HFF-Myc (cell line): Measurements from ENCODE around the gene RELB.

Experiments
- DNase-seq: peaks from one replicate; pipeline ENCODE4 v3.0.0-alpha.2; 2011; ENCODE audit warnings: low read depth; ENCODE audit errors: extremely low read depth
- H3K4me3 ChIP-seq: replicated peaks from 2 replicates; pipeline ENCODE4 v1.5.1; 2011; ENCODE audit warnings: low read depth, mild to moderate bottlenecking, control low read depth, low read length
- CTCF ChIP-seq: IDR thresholded peaks from 2 replicates; pipeline ENCODE4 v1.5.1; 2012; ENCODE audit warnings: mild to moderate bottlenecking, low read depth, low read length, control low read depth; ENCODE audit errors: missing control alignments

The RELB gene

GRCh38 chr19:44958090-44958489 lies 43.2 kb upstream of the RELB start:
- DNase-seq = no peak
- no peak for TF ChIP-seq CTCF

GRCh38 chr19:44959691-44960090 lies 41.6 kb upstream of the RELB start:
- H3K4me3 ChIP-seq = no peak overlapping the region
- TF ChIP-seq CTCF = no peak
- DNase-seq = no peak

More at GRCh38 chr19:44958090-44958489, 43.2 kb upstream of the RELB start:
- no peak overlapping the region for H3K4me3 ChIP-seq

GRCh38 chr19:44960906-44961728 lies 40.1 kb upstream of the RELB start:
- no peak for TF ChIP-seq CTCF
- H3K4me3 ChIP-seq = no peak overlapping the region
- no peak for DNase-seq

- no peak for TF ChIP-seq CTCF
- H3K4me3 ChIP-seq = no peak overlapping the region
- DNase-seq = no peak
Observed at GRCh38 chr19:44961821-44962220, 39.4 kb upstream of the RELB start.

GRCh38 chr19:44968118-44968517 lies 33.1 kb upstream of the RELB start:
- no peak for DNase-seq
- no peak overlapping the region for H3K4me3 ChIP-seq
- TF ChIP-seq CTCF = no peak

GRCh38 chr19:44968670-44969069 lies 32.6 kb upstream of the RELB start:
- DNase-seq = no peak
- no peak for TF ChIP-seq CTCF
- no peak overlapping the region for H3K4me3 ChIP-seq
